Measurements from ENCODE around the gene ORC6.
"Not testable (repeated sequence)": the region's sequence is repeated elsewhere in the genome, so short reads cannot be mapped to it uniquely, and the experiment has no call there.

ORC6 gene, protein sequence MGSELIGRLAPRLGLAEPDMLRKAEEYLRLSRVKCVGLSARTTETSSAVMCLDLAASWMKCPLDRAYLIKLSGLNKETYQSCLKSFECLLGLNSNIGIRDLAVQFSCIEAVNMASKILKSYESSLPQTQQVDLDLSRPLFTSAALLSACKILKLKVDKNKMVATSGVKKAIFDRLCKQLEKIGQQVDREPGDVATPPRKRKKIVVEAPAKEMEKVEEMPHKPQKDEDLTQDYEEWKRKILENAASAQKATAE

GRCh38 chr16:46689365-46690280 is at the start of gene ORC6:
Gene ORC6 (plus strand): TSS chr16:46689659. CDS start chr16:46689706, 47 bp downstream.
- peaks cover 14% of the 10 kb centered on the region for H3K36me3 ChIP-seq (ENCODE audit: insufficient read depth, low read length)
- H3K79me2 ChIP-seq (ENCODE audit: control insufficient read depth, insufficient read depth, low read length, unreplicated experiment) = peaks cover 76% of the 10 kb centered on the region
- peak within 1 kb of the TSS; percentile 72 for H2AFZ ChIP-seq (ENCODE audit: low read length, unreplicated experiment)
- H3K27ac ChIP-seq (ENCODE audit: low read depth, low read length) = peak within 1 kb of the TSS; percentile 88
- peaks cover 33% of the 10 kb centered on the region for H3K4me1 ChIP-seq (ENCODE audit: control insufficient read depth, insufficient read depth, low read length, unreplicated experiment)
- H3K4me3 ChIP-seq (ENCODE audit: low read depth, low read length) = peak within 1 kb of the TSS; percentile 84
- H3K27me3 ChIP-seq (ENCODE audit: insufficient read depth, low read length) = no peaks in the 10 kb centered on the region

GRCh38 chr16:46648656-46649055 is 40.8 kb upstream of the ORC6 start:
- Histone ChIP-seq H3K27me3 (ENCODE audit: insufficient read depth, low read length) (no peaks in the 10 kb centered on the region), H3K4me3 (ENCODE audit: low read depth, low read length) (no peak overlapping the region), H3K79me2 (ENCODE audit: control insufficient read depth, insufficient read depth, low read length, unreplicated experiment) (no peaks in the 10 kb centered on the region), H3K4me1 (ENCODE audit: control insufficient read depth, insufficient read depth, low read length, unreplicated experiment) (peaks cover 7% of the 10 kb centered on the region), H3K36me3 (ENCODE audit: insufficient read depth, low read length) (no peaks in the 10 kb centered on the region), H3K27ac (ENCODE audit: low read depth, low read length) (no peak overlapping the region), H2AFZ (ENCODE audit: low read length, unreplicated experiment) (no peak overlapping the region)

GRCh38 chr16:46649588-46650253 is 39.7 kb upstream of the ORC6 start:
- H3K4me1 ChIP-seq (ENCODE audit: control insufficient read depth, insufficient read depth, low read length, unreplicated experiment) = peaks cover 7% of the 10 kb centered on the region
- H3K4me3 ChIP-seq (ENCODE audit: low read depth, low read length) = peak overlapping the region; percentile 73
- no peaks in the 10 kb centered on the region for H3K79me2 ChIP-seq (ENCODE audit: control insufficient read depth, insufficient read depth, low read length, unreplicated experiment)
- H3K27ac ChIP-seq (ENCODE audit: low read depth, low read length) = peak overlapping the region; percentile 69
- no peaks in the 10 kb centered on the region for H3K36me3 ChIP-seq (ENCODE audit: insufficient read depth, low read length)
- H2AFZ ChIP-seq (ENCODE audit: low read length, unreplicated experiment) = peak overlapping the region; percentile 80
- H3K27me3 ChIP-seq (ENCODE audit: insufficient read depth, low read length) = no peaks in the 10 kb centered on the region

DNA sequence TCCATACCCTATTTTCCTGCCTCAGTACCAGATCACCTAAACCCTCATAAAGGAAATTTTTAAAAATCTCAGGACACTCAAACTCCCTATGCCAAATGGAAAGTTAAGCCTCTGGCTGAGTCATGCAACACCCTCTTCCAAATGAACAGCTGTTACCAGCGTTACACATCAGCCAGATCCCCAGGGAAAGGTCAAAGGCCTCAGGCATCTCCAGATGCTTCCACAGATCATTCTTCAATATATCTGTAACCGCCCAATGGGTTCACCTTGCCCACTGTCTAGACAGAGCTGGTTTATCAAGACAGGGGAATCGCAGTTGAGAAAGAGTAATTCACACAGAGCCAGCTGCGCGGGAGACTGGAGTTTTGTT is 39.2 kb upstream of the ORC6 start:
- Histone ChIP-seq H2AFZ (ENCODE audit: low read length, unreplicated experiment) (peak overlapping the region; percentile 71), H3K27me3 (ENCODE audit: insufficient read depth, low read length) (no peaks in the 10 kb centered on the region), H3K4me3 (ENCODE audit: low read depth, low read length) (peak overlapping the region; percentile 73), H3K27ac (ENCODE audit: low read depth, low read length) (peak overlapping the region; percentile 69), H3K4me1 (ENCODE audit: control insufficient read depth, insufficient read depth, low read length, unreplicated experiment) (peaks cover 7% of the 10 kb centered on the region), H3K36me3 (ENCODE audit: insufficient read depth, low read length) (no peaks in the 10 kb centered on the region), H3K79me2 (ENCODE audit: control insufficient read depth, insufficient read depth, low read length, unreplicated experiment) (no peaks in the 10 kb centered on the region)

DNA sequence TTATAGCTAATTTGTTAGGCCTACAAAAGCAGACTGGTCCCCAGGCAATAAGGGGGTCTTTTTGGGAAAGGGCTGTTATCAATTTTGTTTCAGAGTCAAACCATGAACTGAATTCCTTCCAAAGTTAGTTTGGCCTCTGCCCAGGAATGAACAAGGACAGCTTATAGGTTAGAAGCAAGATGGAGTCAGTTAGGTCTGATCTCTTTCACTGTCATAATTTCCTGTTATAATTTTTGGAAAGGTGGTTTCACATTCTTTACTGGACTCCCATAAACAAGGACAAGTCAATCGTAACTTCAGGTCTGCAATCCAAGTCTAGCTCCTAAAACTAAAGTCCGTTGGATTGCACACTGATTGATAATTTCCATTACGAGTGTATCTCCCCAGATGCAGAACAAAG is 38.2 kb upstream of the ORC6 start:
- Histone ChIP-seq H2AFZ (ENCODE audit: low read length, unreplicated experiment) (no peak overlapping the region), H3K4me1 (ENCODE audit: control insufficient read depth, insufficient read depth, low read length, unreplicated experiment) (peaks cover 7% of the 10 kb centered on the region), H3K36me3 (ENCODE audit: insufficient read depth, low read length) (no peaks in the 10 kb centered on the region), H3K27ac (ENCODE audit: low read depth, low read length) (no peak overlapping the region), H3K4me3 (ENCODE audit: low read depth, low read length) (no peak overlapping the region), H3K27me3 (ENCODE audit: insufficient read depth, low read length) (no peaks in the 10 kb centered on the region), H3K79me2 (ENCODE audit: control insufficient read depth, insufficient read depth, low read length, unreplicated experiment) (no peaks in the 10 kb centered on the region)

- Histone ChIP-seq H3K27ac (ENCODE audit: low read depth, low read length) (no peak overlapping the region), H3K79me2 (ENCODE audit: control insufficient read depth, insufficient read depth, low read length, unreplicated experiment) (no peaks in the 10 kb centered on the region), H3K4me3 (ENCODE audit: low read depth, low read length) (no peak overlapping the region), H2AFZ (ENCODE audit: low read length, unreplicated experiment) (no peak overlapping the region), H3K4me1 (ENCODE audit: control insufficient read depth, insufficient read depth, low read length, unreplicated experiment) (no peaks in the 10 kb centered on the region), H3K36me3 (ENCODE audit: insufficient read depth, low read length) (peaks cover 17% of the 10 kb centered on the region), H3K27me3 (ENCODE audit: insufficient read depth, low read length) (no peaks in the 10 kb centered on the region)
Observed at GRCh38 chr16:46658925-46659324, 30.5 kb upstream of the ORC6 start.

- no peak overlapping the region for H2AFZ ChIP-seq (ENCODE audit: low read length, unreplicated experiment)
- H3K4me3 ChIP-seq (ENCODE audit: low read depth, low read length) = no peak overlapping the region
- H3K27me3 ChIP-seq (ENCODE audit: insufficient read depth, low read length) = no peaks in the 10 kb centered on the region
- no peak overlapping the region for H3K27ac ChIP-seq (ENCODE audit: low read depth, low read length)
- H3K79me2 ChIP-seq (ENCODE audit: control insufficient read depth, insufficient read depth, low read length, unreplicated experiment) = no peaks in the 10 kb centered on the region
- H3K36me3 ChIP-seq (ENCODE audit: insufficient read depth, low read length) = peaks cover 35% of the 10 kb centered on the region
- no peaks in the 10 kb centered on the region for H3K4me1 ChIP-seq (ENCODE audit: control insufficient read depth, insufficient read depth, low read length, unreplicated experiment)
Observed at GRCh38 chr16:46662123-46662522, 27.3 kb upstream of the ORC6 start.

DNA sequence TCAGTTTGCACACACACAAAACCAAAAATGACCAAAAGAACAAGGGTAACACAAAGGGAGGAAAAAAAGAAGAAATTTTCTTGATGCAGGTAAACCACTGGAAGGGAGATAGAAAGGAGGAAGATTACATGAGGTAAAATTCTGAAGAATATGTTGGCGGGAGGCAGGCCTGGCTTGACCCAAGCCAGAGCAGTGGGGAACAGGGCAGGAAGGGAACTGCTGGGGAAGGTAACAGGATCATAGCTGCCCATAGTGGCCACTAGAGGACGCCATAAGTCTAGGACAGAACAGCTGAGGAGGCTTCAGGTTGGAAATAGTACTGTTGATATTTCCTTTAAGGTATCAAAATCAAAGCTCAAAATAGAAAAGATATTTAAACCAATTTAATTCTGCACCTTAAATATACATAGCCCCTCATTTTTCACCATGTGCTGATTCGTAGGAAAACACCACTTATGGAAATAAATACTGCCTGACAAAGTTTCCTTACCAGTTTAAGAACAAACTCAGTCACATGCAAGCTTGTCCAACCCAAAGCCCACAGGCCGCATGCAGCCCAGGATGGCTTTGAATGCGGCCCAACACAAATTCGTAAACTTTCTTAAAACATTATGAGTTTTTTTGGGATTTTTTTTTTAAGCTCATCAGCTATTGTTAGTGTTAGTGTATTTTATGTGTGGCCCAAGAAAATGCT is 16.0 kb upstream of the ORC6 start:
- Histone ChIP-seq H3K4me1 (ENCODE audit: control insufficient read depth, insufficient read depth, low read length, unreplicated experiment) (no peaks in the 10 kb centered on the region), H3K36me3 (ENCODE audit: insufficient read depth, low read length) (peaks cover 24% of the 10 kb centered on the region), H2AFZ (ENCODE audit: low read length, unreplicated experiment) (no peak overlapping the region), H3K79me2 (ENCODE audit: control insufficient read depth, insufficient read depth, low read length, unreplicated experiment) (no peaks in the 10 kb centered on the region), H3K27ac (ENCODE audit: low read depth, low read length) (no peak overlapping the region), H3K27me3 (ENCODE audit: insufficient read depth, low read length) (no peaks in the 10 kb centered on the region), H3K4me3 (ENCODE audit: low read depth, low read length) (no peak overlapping the region)

GRCh38 chr16:46677943-46678342 is 11.5 kb upstream of the ORC6 start:
- not testable (repeated sequence) for H2AFZ ChIP-seq (ENCODE audit: low read length, unreplicated experiment); H3K4me3 ChIP-seq (ENCODE audit: low read depth, low read length)

DNA sequence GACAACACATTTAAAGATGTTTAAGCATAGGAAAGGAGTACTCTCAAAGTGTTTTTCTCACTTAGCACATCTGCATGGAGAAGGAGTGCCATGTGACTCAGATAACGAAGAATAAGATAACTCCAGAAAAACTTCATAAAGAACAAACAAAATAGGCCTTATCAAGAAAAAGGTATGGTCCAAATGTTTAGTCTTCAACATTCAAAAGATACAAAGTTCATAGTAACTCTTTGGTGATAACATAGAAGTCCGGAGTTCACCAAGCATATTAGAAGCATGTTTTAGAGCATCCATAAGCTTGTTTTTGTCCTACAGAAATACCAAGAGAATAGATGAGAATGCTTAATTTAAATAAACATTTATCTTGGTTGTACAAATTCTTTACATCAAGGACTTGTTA is 7.6 kb upstream of the ORC6 start:
- H3K27me3 ChIP-seq (ENCODE audit: insufficient read depth, low read length); H2AFZ ChIP-seq (ENCODE audit: low read length, unreplicated experiment); H3K36me3 ChIP-seq (ENCODE audit: insufficient read depth, low read length); H3K4me3 ChIP-seq (ENCODE audit: low read depth, low read length); H3K27ac ChIP-seq (ENCODE audit: low read depth, low read length): not testable (repeated sequence)
- H3K4me1 ChIP-seq (ENCODE audit: control insufficient read depth, insufficient read depth, low read length, unreplicated experiment) = peaks cover 11% of the 10 kb centered on the region
- peaks cover 52% of the 10 kb centered on the region for H3K79me2 ChIP-seq (ENCODE audit: control insufficient read depth, insufficient read depth, low read length, unreplicated experiment)

More at GRCh38 chr16:46677943-46678342, 11.5 kb upstream of the ORC6 start:
- not testable (repeated sequence) for H3K4me1 ChIP-seq (ENCODE audit: control insufficient read depth, insufficient read depth, low read length, unreplicated experiment); H3K27me3 ChIP-seq (ENCODE audit: insufficient read depth, low read length); H3K36me3 ChIP-seq (ENCODE audit: insufficient read depth, low read length); H3K27ac ChIP-seq (ENCODE audit: low read depth, low read length)
- H3K79me2 ChIP-seq (ENCODE audit: control insufficient read depth, insufficient read depth, low read length, unreplicated experiment) = peaks cover 13% of the 10 kb centered on the region
